ENCODE data around the gene GTF3C4. TPM values are rescaled to one million over a fixed set of nuclear protein-coding genes. Genes with fewer than 3 reads are reported as not detected.

GTF3C4 gene
- total RNA-seq, 1 donor from 2014 or later: 19.6 TPM

- Mint-ChIP-seq H3K9me3 (ENCODE audit: unreplicated experiment) (no peaks in the 10 kb centered on the region), H3K36me3 (ENCODE audit: unreplicated experiment) (no peaks in the 10 kb centered on the region), H3K4me1 (ENCODE audit: low read depth, unreplicated experiment) (peaks cover 3% of the 10 kb centered on the region), H3K27ac (ENCODE audit: unreplicated experiment) (no peak overlapping the region), H3K27me3 (ENCODE audit: unreplicated experiment) (no peaks in the 10 kb centered on the region), H3K4me3 (ENCODE audit: unreplicated experiment) (no peak overlapping the region)
- TF ChIP-seq CTCF (IDR thresholded peaks at IDR 0.05; ENCODE audit: partially characterized antibody, unreplicated experiment): no peak
- DNase-seq: no peak
Observed at GRCh38 chr9:132646726-132647125, 23.5 kb upstream of the GTF3C4 start.

- no peaks in the 10 kb centered on the region for H3K36me3 Mint-ChIP-seq (ENCODE audit: unreplicated experiment)
- no peaks in the 10 kb centered on the region for H3K27me3 Mint-ChIP-seq (ENCODE audit: unreplicated experiment)
- peaks cover 3% of the 10 kb centered on the region for H3K4me1 Mint-ChIP-seq (ENCODE audit: low read depth, unreplicated experiment)
- no peak overlapping the region for H3K27ac Mint-ChIP-seq (ENCODE audit: unreplicated experiment)
- TF ChIP-seq CTCF (IDR thresholded peaks at IDR 0.05; ENCODE audit: partially characterized antibody, unreplicated experiment): no peak
- DNase-seq: no peak
- no peak overlapping the region for H3K4me3 Mint-ChIP-seq (ENCODE audit: unreplicated experiment)
- H3K9me3 Mint-ChIP-seq (ENCODE audit: unreplicated experiment): no peaks in the 10 kb centered on the region
Observed at GRCh38 chr9:132647355-132647754, 22.9 kb upstream of the GTF3C4 start.

- no peaks in the 10 kb centered on the region for H3K36me3 Mint-ChIP-seq (ENCODE audit: unreplicated experiment)
- H3K9me3 Mint-ChIP-seq (ENCODE audit: unreplicated experiment): no peaks in the 10 kb centered on the region
- no peak for TF ChIP-seq CTCF (IDR thresholded peaks at IDR 0.05; ENCODE audit: partially characterized antibody, unreplicated experiment)
- no peaks in the 10 kb centered on the region for H3K27me3 Mint-ChIP-seq (ENCODE audit: unreplicated experiment)
- H3K4me1 Mint-ChIP-seq (ENCODE audit: low read depth, unreplicated experiment): peaks cover 3% of the 10 kb centered on the region
- H3K27ac Mint-ChIP-seq (ENCODE audit: unreplicated experiment): no peak overlapping the region
- no peak overlapping the region for H3K4me3 Mint-ChIP-seq (ENCODE audit: unreplicated experiment)
- no peak for DNase-seq
Observed at GRCh38 chr9:132647806-132648205, 22.5 kb upstream of the GTF3C4 start.

- Mint-ChIP-seq H3K27ac (ENCODE audit: unreplicated experiment) (no peak overlapping the region), H3K27me3 (ENCODE audit: unreplicated experiment) (no peaks in the 10 kb centered on the region), H3K9me3 (ENCODE audit: unreplicated experiment) (no peaks in the 10 kb centered on the region), H3K4me3 (ENCODE audit: unreplicated experiment) (no peak overlapping the region), H3K4me1 (ENCODE audit: low read depth, unreplicated experiment) (peaks cover 3% of the 10 kb centered on the region), H3K36me3 (ENCODE audit: unreplicated experiment) (no peaks in the 10 kb centered on the region)
- no peak for DNase-seq
- TF ChIP-seq CTCF (IDR thresholded peaks at IDR 0.05; ENCODE audit: partially characterized antibody, unreplicated experiment): no peak
Observed at GRCh38 chr9:132648283-132648682, 22.0 kb upstream of the GTF3C4 start.

GRCh38 chr9:132648685-132649084 is 21.6 kb upstream of the GTF3C4 start:
- no peaks in the 10 kb centered on the region for H3K36me3 Mint-ChIP-seq (ENCODE audit: unreplicated experiment)
- no peak for TF ChIP-seq CTCF (IDR thresholded peaks at IDR 0.05; ENCODE audit: partially characterized antibody, unreplicated experiment)
- H3K4me3 Mint-ChIP-seq (ENCODE audit: unreplicated experiment): no peak overlapping the region
- no peak for DNase-seq
- peaks cover 3% of the 10 kb centered on the region for H3K4me1 Mint-ChIP-seq (ENCODE audit: low read depth, unreplicated experiment)
- no peaks in the 10 kb centered on the region for H3K9me3 Mint-ChIP-seq (ENCODE audit: unreplicated experiment)
- no peak overlapping the region for H3K27ac Mint-ChIP-seq (ENCODE audit: unreplicated experiment)
- no peaks in the 10 kb centered on the region for H3K27me3 Mint-ChIP-seq (ENCODE audit: unreplicated experiment)

Data from glutamatergic neuron (in vitro differentiated cells).